ENCODE results near the gene PCDHB14.
"Not testable (repeated sequence)": the region's sequence is repeated elsewhere in the genome, so short reads cannot be mapped to it uniquely, and the experiment has no call there.

PCDHB14 gene

DNA sequence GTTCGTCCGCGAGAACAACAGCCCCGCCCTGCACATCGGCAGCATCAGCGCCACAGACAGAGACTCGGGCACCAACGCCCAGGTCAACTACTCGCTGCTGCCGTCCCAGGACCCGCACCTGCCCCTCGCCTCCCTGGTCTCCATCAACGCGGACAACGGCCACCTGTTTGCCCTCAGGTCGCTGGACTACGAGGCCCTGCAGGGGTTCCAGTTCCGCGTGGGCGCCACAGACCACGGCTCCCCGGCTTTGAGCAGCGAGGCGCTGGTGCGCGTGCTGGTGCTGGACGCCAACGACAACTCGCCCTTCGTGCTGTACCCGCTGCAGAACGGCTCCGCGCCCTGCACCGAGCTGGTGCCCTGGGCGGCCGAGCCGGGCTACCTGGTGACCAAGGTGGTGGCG lies 12.9 kb upstream of the PCDHB14 start:
- not testable (repeated sequence) for H3K27ac ChIP-seq (ENCODE audit: insufficient read depth, low read length, poor library complexity, severe bottlenecking); H3K4me1 ChIP-seq (ENCODE audit: control insufficient read depth, insufficient read depth, low read length, poor library complexity, severe bottlenecking); H3K36me3 ChIP-seq (ENCODE audit: control insufficient read depth, insufficient read depth, low read length); H3K4me3 ChIP-seq (ENCODE audit: insufficient read depth, low read depth, low read length, poor library complexity, severe bottlenecking); H3K9me3 ChIP-seq (ENCODE audit: control insufficient read depth, low read length); H3K27me3 ChIP-seq (replicated peaks; ENCODE audit: control insufficient read depth, insufficient read depth, low read length, poor library complexity, severe bottlenecking); DNase-seq

DNA sequence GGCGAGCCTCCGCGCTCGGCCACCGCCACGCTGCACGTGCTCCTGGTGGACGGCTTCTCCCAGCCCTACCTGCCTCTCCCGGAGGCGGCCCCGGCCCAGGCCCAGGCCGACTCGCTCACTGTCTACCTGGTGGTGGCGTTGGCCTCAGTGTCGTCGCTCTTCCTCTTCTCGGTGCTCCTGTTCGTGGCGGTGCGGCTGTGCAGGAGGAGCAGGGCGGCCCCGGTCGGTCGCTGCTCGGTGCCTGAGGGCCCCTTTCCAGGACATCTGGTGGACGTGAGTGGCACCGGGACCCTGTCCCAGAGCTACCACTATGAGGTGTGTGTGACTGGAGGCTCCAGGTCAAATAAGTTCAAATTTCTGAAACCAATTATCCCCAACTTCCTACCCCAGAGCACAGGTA lies 12.3 kb upstream of the PCDHB14 start:
- not testable (repeated sequence) for H3K4me1 ChIP-seq (ENCODE audit: control insufficient read depth, insufficient read depth, low read length, poor library complexity, severe bottlenecking); H3K4me3 ChIP-seq (ENCODE audit: insufficient read depth, low read depth, low read length, poor library complexity, severe bottlenecking); H3K27ac ChIP-seq (ENCODE audit: insufficient read depth, low read length, poor library complexity, severe bottlenecking); H3K36me3 ChIP-seq (ENCODE audit: control insufficient read depth, insufficient read depth, low read length); H3K27me3 ChIP-seq (replicated peaks; ENCODE audit: control insufficient read depth, insufficient read depth, low read length, poor library complexity, severe bottlenecking); DNase-seq; H3K9me3 ChIP-seq (ENCODE audit: control insufficient read depth, low read length)

DNA sequence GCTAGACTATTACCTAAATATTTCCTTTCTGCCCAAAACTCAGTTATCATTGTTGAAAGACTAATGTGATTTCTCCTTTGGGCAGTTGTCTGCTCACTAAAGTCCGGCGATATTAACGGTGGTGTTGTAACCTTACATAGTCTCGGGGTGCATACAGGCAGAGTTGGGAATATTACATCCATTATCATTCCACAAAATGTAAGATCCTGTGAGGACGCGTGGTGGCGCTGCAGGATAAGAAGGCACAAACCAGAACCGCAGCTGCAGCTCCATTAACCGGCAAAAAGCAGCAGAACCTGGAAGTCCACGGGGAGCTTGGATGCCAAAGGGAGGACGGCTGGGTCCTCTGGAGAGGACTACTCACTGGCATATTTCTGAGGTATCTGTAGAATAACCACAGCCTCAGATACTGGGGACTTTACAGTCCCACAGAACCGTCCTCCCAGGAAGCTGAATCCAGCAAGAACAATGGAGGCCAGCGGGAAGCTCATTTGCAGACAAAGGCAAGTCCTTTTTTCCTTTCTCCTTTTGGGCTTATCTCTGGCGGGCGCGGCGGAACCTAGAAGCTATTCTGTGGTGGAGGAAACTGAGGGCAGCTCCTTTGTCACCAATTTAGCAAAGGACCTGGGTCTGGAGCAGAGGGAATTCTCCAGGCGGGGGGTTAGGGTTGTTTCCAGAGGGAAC lies 9.3 kb upstream of the PCDHB14 start, which contains the start of gene PCDHB13:
Gene PCDHB13, plus strand, starts transcription at position 264 of the 684 bp plus-strand sequence. Its CDS starts 205 bp downstream, at position 469.
- not testable (repeated sequence) for H3K27me3 ChIP-seq (replicated peaks; ENCODE audit: control insufficient read depth, insufficient read depth, low read length, poor library complexity, severe bottlenecking); H3K27ac ChIP-seq (ENCODE audit: insufficient read depth, low read length, poor library complexity, severe bottlenecking); H3K36me3 ChIP-seq (ENCODE audit: control insufficient read depth, insufficient read depth, low read length); H3K4me1 ChIP-seq (ENCODE audit: control insufficient read depth, insufficient read depth, low read length, poor library complexity, severe bottlenecking); H3K4me3 ChIP-seq (ENCODE audit: insufficient read depth, low read depth, low read length, poor library complexity, severe bottlenecking); H3K9me3 ChIP-seq (ENCODE audit: control insufficient read depth, low read length)
- peak in 2 of 3 donors; percentile 7 to 19 for DNase-seq

DNA sequence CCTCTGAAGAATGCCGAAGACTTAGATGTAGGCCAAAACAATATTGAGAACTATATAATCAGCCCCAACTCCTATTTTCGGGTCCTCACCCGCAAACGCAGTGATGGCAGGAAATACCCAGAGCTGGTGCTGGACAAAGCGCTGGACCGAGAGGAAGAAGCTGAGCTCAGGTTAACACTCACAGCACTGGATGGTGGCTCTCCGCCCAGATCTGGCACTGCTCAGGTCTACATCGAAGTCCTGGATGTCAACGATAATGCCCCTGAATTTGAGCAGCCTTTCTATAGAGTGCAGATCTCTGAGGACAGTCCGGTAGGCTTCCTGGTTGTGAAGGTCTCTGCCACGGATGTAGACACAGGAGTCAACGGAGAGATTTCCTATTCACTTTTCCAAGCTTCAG lies 8.6 kb upstream of the PCDHB14 start:
- not testable (repeated sequence) for H3K27me3 ChIP-seq (replicated peaks; ENCODE audit: control insufficient read depth, insufficient read depth, low read length, poor library complexity, severe bottlenecking); H3K9me3 ChIP-seq (ENCODE audit: control insufficient read depth, low read length); H3K27ac ChIP-seq (ENCODE audit: insufficient read depth, low read length, poor library complexity, severe bottlenecking); H3K36me3 ChIP-seq (ENCODE audit: control insufficient read depth, insufficient read depth, low read length); H3K4me3 ChIP-seq (ENCODE audit: insufficient read depth, low read depth, low read length, poor library complexity, severe bottlenecking); DNase-seq; H3K4me1 ChIP-seq (ENCODE audit: control insufficient read depth, insufficient read depth, low read length, poor library complexity, severe bottlenecking)

DNA sequence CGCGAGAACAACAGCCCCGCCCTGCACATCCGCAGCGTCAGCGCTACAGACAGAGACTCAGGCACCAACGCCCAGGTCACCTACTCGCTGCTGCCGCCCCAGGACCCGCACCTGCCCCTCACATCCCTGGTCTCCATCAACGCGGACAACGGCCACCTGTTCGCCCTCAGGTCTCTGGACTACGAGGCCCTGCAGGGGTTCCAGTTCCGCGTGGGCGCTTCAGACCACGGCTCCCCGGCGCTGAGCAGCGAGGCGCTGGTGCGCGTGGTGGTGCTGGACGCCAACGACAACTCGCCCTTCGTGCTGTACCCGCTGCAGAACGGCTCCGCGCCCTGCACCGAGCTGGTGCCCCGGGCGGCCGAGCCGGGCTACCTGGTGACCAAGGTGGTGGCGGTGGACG lies 7.6 kb upstream of the PCDHB14 start:
- DNase-seq; H3K36me3 ChIP-seq (ENCODE audit: control insufficient read depth, insufficient read depth, low read length); H3K27ac ChIP-seq (ENCODE audit: insufficient read depth, low read length, poor library complexity, severe bottlenecking); H3K27me3 ChIP-seq (replicated peaks; ENCODE audit: control insufficient read depth, insufficient read depth, low read length, poor library complexity, severe bottlenecking); H3K9me3 ChIP-seq (ENCODE audit: control insufficient read depth, low read length); H3K4me3 ChIP-seq (ENCODE audit: insufficient read depth, low read depth, low read length, poor library complexity, severe bottlenecking); H3K4me1 ChIP-seq (ENCODE audit: control insufficient read depth, insufficient read depth, low read length, poor library complexity, severe bottlenecking): not testable (repeated sequence)

DNA sequence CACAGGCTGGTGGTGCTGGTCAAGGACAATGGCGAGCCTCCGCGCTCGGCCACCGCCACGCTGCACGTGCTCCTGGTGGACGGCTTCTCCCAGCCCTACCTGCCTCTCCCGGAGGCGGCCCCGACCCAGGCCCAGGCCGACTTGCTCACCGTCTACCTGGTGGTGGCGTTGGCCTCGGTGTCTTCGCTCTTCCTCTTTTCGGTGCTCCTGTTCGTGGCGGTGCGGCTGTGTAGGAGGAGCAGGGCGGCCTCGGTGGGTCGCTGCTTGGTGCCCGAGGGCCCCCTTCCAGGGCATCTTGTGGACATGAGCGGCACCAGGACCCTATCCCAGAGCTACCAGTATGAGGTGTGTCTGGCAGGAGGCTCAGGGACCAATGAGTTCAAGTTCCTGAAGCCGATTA lies 7.1 kb upstream of the PCDHB14 start:
- H3K4me1 ChIP-seq (ENCODE audit: control insufficient read depth, insufficient read depth, low read length, poor library complexity, severe bottlenecking); DNase-seq; H3K36me3 ChIP-seq (ENCODE audit: control insufficient read depth, insufficient read depth, low read length); H3K27me3 ChIP-seq (replicated peaks; ENCODE audit: control insufficient read depth, insufficient read depth, low read length, poor library complexity, severe bottlenecking); H3K9me3 ChIP-seq (ENCODE audit: control insufficient read depth, low read length); H3K27ac ChIP-seq (ENCODE audit: insufficient read depth, low read length, poor library complexity, severe bottlenecking); H3K4me3 ChIP-seq (ENCODE audit: insufficient read depth, low read depth, low read length, poor library complexity, severe bottlenecking): not testable (repeated sequence)

DNA sequence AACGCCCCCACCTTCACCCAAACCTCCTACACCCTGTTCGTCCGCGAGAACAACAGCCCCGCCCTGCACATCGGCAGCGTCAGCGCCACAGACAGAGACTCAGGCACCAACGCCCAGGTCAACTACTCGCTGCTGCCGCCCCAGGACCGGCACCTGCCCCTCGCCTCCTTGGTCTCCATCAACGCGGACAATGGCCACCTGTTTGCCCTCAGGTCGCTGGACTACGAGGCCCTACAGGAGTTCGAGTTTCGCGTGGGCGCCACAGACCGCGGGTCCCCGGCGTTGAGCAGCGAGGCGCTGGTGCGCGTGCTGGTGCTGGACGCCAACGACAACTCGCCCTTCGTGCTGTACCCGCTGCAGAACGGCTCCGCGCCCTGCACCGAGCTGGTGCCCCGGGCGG lies 1.7 kb downstream of the PCDHB14 start:
- not testable (repeated sequence) for H3K4me3 ChIP-seq (ENCODE audit: insufficient read depth, low read depth, low read length, poor library complexity, severe bottlenecking); H3K36me3 ChIP-seq (ENCODE audit: control insufficient read depth, insufficient read depth, low read length); H3K9me3 ChIP-seq (ENCODE audit: control insufficient read depth, low read length); H3K4me1 ChIP-seq (ENCODE audit: control insufficient read depth, insufficient read depth, low read length, poor library complexity, severe bottlenecking); DNase-seq; H3K27ac ChIP-seq (ENCODE audit: insufficient read depth, low read length, poor library complexity, severe bottlenecking)
- peaks cover 11% of the 10 kb centered on the region for H3K27me3 ChIP-seq (replicated peaks; ENCODE audit: control insufficient read depth, insufficient read depth, low read length, poor library complexity, severe bottlenecking)

DNA sequence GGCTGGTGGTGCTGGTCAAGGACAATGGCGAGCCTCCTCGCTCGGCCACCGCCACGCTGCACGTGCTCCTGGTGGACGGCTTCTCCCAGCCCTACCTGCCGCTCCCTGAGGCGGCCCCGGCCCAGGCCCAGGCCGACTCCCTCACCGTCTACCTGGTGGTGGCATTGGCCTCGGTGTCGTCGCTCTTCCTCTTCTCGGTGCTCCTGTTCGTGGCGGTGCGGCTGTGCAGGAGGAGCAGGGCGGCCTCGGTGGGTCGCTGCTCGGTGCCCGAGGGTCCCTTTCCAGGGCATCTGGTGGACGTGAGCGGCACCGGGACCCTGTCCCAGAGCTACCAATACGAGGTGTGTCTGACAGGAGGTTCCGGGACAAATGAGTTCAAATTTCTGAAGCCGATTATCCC lies 2.3 kb downstream of the PCDHB14 start:
- DNase-seq; H3K9me3 ChIP-seq (ENCODE audit: control insufficient read depth, low read length); H3K4me1 ChIP-seq (ENCODE audit: control insufficient read depth, insufficient read depth, low read length, poor library complexity, severe bottlenecking); H3K27ac ChIP-seq (ENCODE audit: insufficient read depth, low read length, poor library complexity, severe bottlenecking); H3K4me3 ChIP-seq (ENCODE audit: insufficient read depth, low read depth, low read length, poor library complexity, severe bottlenecking); H3K36me3 ChIP-seq (ENCODE audit: control insufficient read depth, insufficient read depth, low read length): not testable (repeated sequence)
- peaks cover 11% of the 10 kb centered on the region for H3K27me3 ChIP-seq (replicated peaks; ENCODE audit: control insufficient read depth, insufficient read depth, low read length, poor library complexity, severe bottlenecking)

DNA sequence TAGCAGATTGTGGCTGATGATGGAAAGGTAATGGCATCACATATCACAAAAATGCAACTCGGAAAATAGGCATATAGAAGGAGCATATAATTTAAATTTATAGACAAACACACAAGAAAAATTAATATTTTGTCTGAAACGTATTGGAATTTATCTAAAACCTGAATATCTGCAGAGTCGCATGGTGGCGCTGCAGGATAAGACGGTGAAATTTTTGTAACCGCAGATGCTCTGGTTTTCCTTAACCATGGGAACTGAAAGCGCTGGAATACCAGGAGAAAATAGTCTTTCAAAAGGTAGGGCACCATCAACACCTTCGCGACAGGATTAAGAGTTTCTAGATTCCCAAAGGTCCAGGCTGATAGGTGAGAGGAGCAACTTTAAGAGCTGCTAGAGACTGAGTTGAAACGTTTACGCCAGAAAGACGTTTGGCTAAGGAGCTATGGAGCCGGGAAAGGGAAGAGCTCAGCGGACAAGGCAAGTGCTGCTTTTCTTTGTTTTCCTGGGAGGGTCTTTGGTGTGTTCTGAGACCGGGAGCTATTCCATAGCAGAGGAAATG lies 11.0 kb downstream of the PCDHB14 start:
- Histone ChIP-seq H3K27me3 (replicated peaks; ENCODE audit: control insufficient read depth, insufficient read depth, low read length, poor library complexity, severe bottlenecking) (no peaks in the 10 kb centered on the region), H3K27ac (ENCODE audit: insufficient read depth, low read length, poor library complexity, severe bottlenecking) (no peak overlapping the region), H3K4me3 (ENCODE audit: insufficient read depth, low read depth, low read length, poor library complexity, severe bottlenecking) (no peak overlapping the region), H3K36me3 (ENCODE audit: control insufficient read depth, insufficient read depth, low read length) (no peaks in the 10 kb centered on the region), H3K4me1 (ENCODE audit: control insufficient read depth, insufficient read depth, low read length, poor library complexity, severe bottlenecking) (no peaks in the 10 kb centered on the region), H3K9me3 (ENCODE audit: control insufficient read depth, low read length) (peaks cover 14% of the 10 kb centered on the region)
- no peak for DNase-seq

DNA sequence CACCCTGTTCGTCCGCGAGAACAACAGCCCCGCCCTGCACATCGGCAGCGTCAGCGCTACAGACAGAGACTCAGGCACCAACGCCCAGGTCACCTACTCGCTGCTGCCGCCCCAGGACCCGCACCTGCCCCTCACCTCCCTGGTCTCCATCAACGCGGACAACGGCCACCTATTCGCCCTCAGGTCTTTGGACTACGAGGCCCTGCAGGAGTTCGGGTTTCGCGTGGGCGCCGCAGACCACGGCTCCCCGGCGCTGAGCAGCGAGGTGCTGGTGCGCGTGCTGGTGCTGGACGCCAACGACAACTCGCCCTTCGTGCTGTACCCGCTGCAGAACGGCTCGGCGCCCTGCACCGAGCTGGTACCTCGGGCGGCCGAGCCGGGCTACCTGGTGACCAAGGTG lies 12.8 kb downstream of the PCDHB14 start:
- H3K36me3 ChIP-seq (ENCODE audit: control insufficient read depth, insufficient read depth, low read length); H3K27ac ChIP-seq (ENCODE audit: insufficient read depth, low read length, poor library complexity, severe bottlenecking); H3K4me3 ChIP-seq (ENCODE audit: insufficient read depth, low read depth, low read length, poor library complexity, severe bottlenecking); H3K27me3 ChIP-seq (replicated peaks; ENCODE audit: control insufficient read depth, insufficient read depth, low read length, poor library complexity, severe bottlenecking); DNase-seq; H3K4me1 ChIP-seq (ENCODE audit: control insufficient read depth, insufficient read depth, low read length, poor library complexity, severe bottlenecking): not testable (repeated sequence)
- peaks cover 24% of the 10 kb centered on the region for H3K9me3 ChIP-seq (ENCODE audit: control insufficient read depth, low read length)

Measured in effector memory CD4-positive, alpha-beta T cell (primary cell).